Raji (cell line): ENCODE results near the gene FAM236B.
"Not testable (repeated sequence)": the region's sequence is repeated elsewhere in the genome, so short reads cannot be mapped to it uniquely, and the experiment has no call there.

Source experiments
- POLR2A ChIP-seq: IDR thresholded peaks from 2 replicates; pipeline ENCODE4 v1.6.1; 2011; ENCODE audit warnings: low read depth, low read length, control low read depth; ENCODE audit not compliant: insufficient read depth

FAM236B gene

DNA sequence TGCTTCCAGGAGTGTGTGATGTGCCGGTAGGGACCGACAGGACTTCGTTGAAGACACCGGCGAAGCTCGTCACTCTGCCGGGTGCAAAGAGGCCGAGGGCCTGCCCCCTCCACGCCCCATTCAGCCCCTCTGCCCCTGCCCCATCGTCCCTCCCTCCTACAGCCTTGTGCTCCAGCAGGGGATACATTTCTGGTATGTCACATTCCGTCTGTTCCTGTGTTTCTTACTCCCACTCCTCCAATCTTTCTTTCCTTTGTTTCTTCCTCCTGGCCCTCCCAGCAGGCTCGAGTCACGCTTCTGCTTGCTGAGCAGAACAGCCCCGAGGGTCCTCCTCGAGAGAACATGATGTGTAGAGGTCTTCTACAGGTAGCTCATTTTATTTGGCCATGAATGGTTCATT, at the start of gene FAM236B:
Gene FAM236B, minus strand, starts transcription at position 101 of the 400 bp plus-strand sequence. Its CDS starts 100 bp downstream, at position 1.
- TF ChIP-seq POLR2A = not testable (repeated sequence)

DNA sequence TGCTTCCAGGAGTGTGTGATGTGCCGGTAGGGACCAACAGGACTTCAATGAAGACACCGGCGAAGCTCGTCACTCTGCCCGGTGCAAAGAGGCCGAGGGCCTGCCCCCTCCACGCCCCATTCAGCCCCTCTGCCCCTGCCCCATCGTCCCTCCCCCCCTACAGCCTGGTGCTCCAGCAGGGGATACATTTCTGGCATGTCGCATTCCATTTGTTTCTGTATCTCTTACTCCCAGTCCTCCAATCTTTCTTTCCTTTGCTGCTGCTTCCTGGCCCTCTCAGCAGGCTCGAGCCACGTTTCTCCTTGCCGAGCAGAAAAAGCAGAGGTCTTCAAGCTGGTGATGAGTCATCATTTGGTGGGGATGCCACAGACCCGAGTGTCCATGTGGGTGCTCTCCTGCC, 25.6 kb upstream of the FAM236B start, which contains the start of gene FAM236D:
Gene FAM236D, minus strand, starts transcription at position 101 of the 400 bp plus-strand sequence. Its CDS starts 100 bp downstream, at position 1.
- not testable (repeated sequence) for TF ChIP-seq POLR2A

DNA sequence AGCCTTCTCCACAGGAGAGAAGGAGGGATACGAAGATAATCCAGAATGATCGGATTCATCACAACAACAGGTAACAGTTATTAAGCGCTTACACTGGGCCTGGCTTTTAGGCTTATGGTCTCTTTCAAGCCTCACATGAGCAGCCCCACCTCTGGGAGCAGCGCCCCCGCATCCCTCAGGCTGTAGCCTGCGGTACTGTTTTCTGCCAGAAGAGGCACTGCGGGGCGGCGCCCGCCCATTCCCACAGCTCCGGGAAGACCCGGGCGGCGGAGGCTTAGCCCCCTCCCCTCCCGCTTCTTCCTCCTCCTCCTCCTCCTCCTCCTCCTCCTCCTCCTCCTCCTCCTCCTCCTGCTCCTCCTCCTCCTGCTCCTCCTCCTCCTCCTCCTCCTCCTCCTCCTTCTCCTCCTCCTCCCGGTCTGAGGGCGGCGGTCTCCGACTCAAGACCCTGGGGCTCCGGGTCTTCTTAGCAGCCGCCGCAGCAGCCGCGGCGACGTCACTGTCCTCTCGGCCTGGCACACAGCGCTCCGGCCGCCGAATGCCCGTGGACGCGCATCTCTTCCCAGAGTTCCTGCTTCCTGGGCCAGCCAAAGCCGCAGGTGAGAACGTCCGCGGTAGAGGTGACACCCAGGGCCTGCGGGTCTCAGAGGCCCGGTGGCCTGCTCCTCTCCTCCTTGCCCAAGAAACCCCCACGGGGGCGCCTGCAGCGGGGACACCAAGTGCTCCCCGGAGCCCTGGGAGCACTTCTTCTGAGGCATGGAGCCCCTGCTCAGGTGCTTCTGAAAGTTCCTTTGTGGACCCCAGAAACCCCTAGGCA, 5.6 kb downstream of the FAM236B start, which contains the start of gene DMRTC1B:
Gene DMRTC1B, plus strand, starts transcription at position 238 of the 814 bp plus-strand sequence. CDS start 68,246 bp downstream, outside the sequence.
- not testable (repeated sequence) for TF ChIP-seq POLR2A

DNA sequence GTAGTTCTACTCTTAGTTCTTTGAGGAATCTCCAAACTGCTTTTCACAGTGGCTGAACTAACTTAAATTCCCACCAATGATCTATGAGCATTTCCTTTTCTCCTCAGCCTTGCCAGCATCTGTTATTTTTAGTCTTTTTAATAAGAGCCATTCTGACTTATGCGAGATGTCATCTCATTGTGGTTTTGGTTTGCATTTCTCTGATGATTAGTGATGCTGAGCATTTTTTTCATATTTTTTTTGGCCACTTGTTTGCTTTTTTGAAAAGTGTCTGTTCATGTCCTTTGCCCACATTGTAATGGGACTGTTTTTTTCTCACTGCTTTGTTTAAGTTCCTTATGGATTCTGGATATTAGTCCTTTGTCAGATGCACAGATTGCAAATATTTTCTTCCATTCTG, 46.9 kb downstream of the FAM236B start:
- TF ChIP-seq POLR2A = no peak
